CD4-positive, alpha-beta memory T cell (primary cell): ENCODE data around the gene KIF9. TPM values are rescaled to one million over a fixed set of nuclear protein-coding genes. Genes with fewer than 3 reads are reported as not detected.
"Not testable (repeated sequence)": the region's sequence is repeated elsewhere in the genome, so short reads cannot be mapped to it uniquely, and the experiment has no call there.

ENCODE experiments used
- CTCF ChIA-PET: fragments of 350-600 bp; sonication (Branson Sonifier 250); formaldehyde crosslinking; loops from one replicate; lab custom pipeline; 2021; ENCODE audit warnings: inconsistent platforms; ENCODE audit not compliant: partially characterized antibody; lab: Charles Lee
- POLR2A ChIA-PET: fragments of 350-600 bp; sonication (Branson Sonifier 250); formaldehyde crosslinking; loops from one replicate; lab custom pipeline; 2021; ENCODE audit not compliant: partially characterized antibody; lab: Charles Lee
- DNase-seq, 5 donors: peaks; one replicate each; pipeline versions ENCODE4 v3.0.0 to v3.0.0-alpha.2; 2020 to 2022; ENCODE audit warnings: mixed read lengths in 1 of 5
- H3K27ac ChIP-seq: one replicate; pipeline ENCODE4 v1.7.0; 2013; ENCODE audit warnings: low read depth, low read length
- H3K27me3 ChIP-seq: 2 replicates; pipeline ENCODE4 v1.7.0; 2013; ENCODE audit warnings: mild to moderate bottlenecking, low read length, moderate library complexity; ENCODE audit not compliant: insufficient read depth
- H3K36me3 ChIP-seq: 2 replicates; pipeline ENCODE4 v1.7.0; 2013; ENCODE audit warnings: mild to moderate bottlenecking, low read length, moderate library complexity; ENCODE audit not compliant: insufficient read depth
- H3K4me1 ChIP-seq: 2 replicates; pipeline ENCODE4 v1.7.0; 2013; ENCODE audit warnings: mild to moderate bottlenecking, low read length, moderate library complexity; ENCODE audit not compliant: insufficient read depth
- H3K4me3 ChIP-seq, 2 donors: one replicate each; pipeline ENCODE4 v1.7.0; 2013; ENCODE audit warnings: low read length in 2 of 2, mild to moderate bottlenecking in 1 of 2
- H3K9me3 ChIP-seq, 2 donors: one replicate each; pipeline ENCODE4 v1.7.0; 2013; ENCODE audit warnings: low read length in 2 of 2, control low read depth in 1 of 2; ENCODE audit not compliant: control insufficient read depth in 1 of 2
- H3K27ac Mint-ChIP-seq, 7 donors: one replicate each; pipeline ENCODE4 v1.8.0; 2020 to 2021; ENCODE audit warnings: mixed read lengths in 7 of 7, mild to moderate bottlenecking in 6 of 7, inconsistent platforms in 3 of 7, moderate library complexity in 3 of 7
- H3K27me3 Mint-ChIP-seq, 2 donors: one replicate each; pipeline ENCODE4 v1.8.0; 2020 to 2021; ENCODE audit warnings: mixed read lengths in 2 of 2
- H3K36me3 Mint-ChIP-seq, 2 donors: one replicate each; pipeline ENCODE4 v1.8.0; 2020 to 2021; ENCODE audit warnings: mixed read lengths in 2 of 2, inconsistent platforms in 1 of 2, mild to moderate bottlenecking in 1 of 2
- H3K4me1 Mint-ChIP-seq, 4 donors: one replicate each; pipeline ENCODE4 v1.8.0; 2020 to 2021; ENCODE audit warnings: mixed read lengths in 4 of 4, mild to moderate bottlenecking in 1 of 4
- H3K4me3 Mint-ChIP-seq, 8 donors: one replicate each; pipeline ENCODE4 v1.8.0; 2020 to 2021; ENCODE audit warnings: mixed read lengths in 8 of 8, mild to moderate bottlenecking in 7 of 8, moderate library complexity in 6 of 8, inconsistent platforms in 3 of 8
- H3K9me3 Mint-ChIP-seq, 8 donors: one replicate each; pipeline ENCODE4 v1.8.0; 2020 to 2021; ENCODE audit warnings: mixed read lengths in 8 of 8, mild to moderate bottlenecking in 5 of 8, inconsistent platforms in 3 of 8, moderate library complexity in 1 of 8
- intact Hi-C: fragments of 100-400 bp; cut with micrococcal nuclease; formaldehyde crosslinking; loops from one replicate; pipeline ENCODE4 v1.15.1; 2023
- polyA plus RNA-seq, 2 donors: library from polyadenylated mRNA; unstranded; fragments of 300-500 nt; fragmentation: Illumina TruSeq; gene quantifications; one replicate each; pipeline ENCODE4 v1.2.3, GENCODE V29; 2021
- total RNA-seq, 2 experiments: library from RNA; stranded (reverse); gene quantifications; one replicate each; pipeline ENCODE4 v1.2.3, GENCODE V29; 2021

KIF9 gene
- total and polyA plus RNA-seq, 4 experiments from 2014 or later: 2.3 to 4.4 (median 3.5) TPM

DNA sequence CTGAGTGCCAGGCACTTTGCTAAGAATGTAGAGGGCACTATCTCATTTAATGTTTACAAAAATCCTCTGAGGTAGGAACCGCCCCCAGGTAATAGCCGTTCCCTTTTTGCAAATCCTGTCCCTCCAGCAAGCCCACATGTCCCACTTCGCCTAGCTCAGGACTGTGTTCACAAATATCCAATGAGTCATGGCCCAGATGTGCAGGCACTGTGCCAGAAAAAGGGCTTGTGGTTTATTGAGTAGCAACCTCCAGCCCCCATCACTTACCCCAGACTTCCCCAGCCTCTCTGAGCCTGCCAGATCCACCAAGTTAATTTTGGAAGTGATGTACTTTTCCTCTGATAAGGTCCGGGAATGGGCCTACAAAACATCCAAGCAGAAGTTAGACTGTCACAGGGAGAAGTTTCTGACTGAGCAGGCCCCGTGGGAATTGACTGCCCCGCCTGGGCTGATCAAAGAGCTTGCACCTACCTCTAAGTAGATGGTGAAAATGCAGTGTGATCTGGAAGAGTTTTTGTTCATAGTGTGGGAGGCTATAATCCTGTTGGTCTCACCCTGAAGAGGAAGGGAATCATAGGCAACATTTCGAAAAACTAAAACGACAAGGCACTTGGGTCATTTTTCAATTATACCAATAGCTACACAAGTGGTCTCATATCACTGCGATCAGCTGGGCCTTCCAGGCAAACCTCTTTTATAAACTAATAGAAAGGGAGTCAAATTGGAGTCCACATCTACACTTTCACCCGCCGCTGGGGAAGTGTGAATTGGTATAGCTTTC lies 15.7 kb downstream of the KIF9 start:
- DNase-seq: peak in 2 of 5 donors; percentile 9 to 61
- H3K9me3 Mint-ChIP-seq: no peaks in the 10 kb centered on the region
- CTCF ChIA-PET: no interaction called here
- Histone ChIP-seq H3K36me3 (no peaks in the 10 kb centered on the region), H3K27me3 (no peaks in the 10 kb centered on the region), H3K4me1 (peaks cover 6% of the 10 kb centered on the region), H3K9me3 (no peaks in the 10 kb centered on the region), H3K27ac (no peak overlapping the region), H3K4me3 (no peak overlapping the region)
- POLR2A ChIA-PET: interaction anchor here (1.0 kb wide), 1 partner anchor 103 kb away, joined by 5 read pairs; the partner anchor contains the start of gene SETD2
- H3K27me3 Mint-ChIP-seq: no peaks in the 10 kb centered on the region
- peak overlapping the region in 1 of 7 donors; percentile 13 for H3K27ac Mint-ChIP-seq
- intact Hi-C loops: no loop called here
- H3K36me3 Mint-ChIP-seq: no peaks in the 10 kb centered on the region
- H3K4me3 Mint-ChIP-seq: no peak overlapping the region
- peaks cover 0 to 6% (median 4%) of the 10 kb centered on the region in 4 donors for H3K4me1 Mint-ChIP-seq

DNA sequence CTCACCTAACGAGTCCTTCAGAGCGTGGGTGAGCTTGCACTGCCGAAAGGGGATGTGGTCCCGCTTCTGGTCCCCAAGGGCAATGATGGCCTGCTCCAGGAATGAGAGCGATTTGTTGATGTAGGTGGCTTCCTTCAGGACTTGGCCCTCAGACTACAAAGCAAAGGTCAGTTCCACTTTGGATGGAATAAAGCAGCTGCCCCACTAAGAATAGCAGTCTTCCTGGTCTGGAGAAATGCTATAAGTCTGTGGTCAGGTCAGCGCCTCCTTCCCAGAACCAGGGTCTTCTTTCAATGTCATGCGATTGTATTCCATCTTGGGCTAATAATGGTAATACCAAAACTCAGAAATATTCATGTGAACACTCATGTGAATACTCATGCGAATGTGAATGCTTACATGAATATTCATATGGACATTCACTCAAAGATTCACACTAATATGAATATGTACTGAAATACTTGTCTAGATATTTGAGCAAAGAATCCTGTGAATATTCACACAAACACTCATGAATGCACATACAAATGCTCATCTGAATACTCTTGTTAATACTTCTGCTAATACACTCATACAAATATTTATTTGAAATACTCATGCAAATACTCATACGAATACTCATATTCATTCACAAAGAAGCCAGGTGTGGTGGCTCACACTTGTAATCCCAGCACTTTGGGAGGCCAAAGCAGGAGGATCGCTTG lies 16.7 kb downstream of the KIF9 start:
- Histone ChIP-seq H3K36me3 (no peaks in the 10 kb centered on the region), H3K27me3 (no peaks in the 10 kb centered on the region), H3K27ac (no peak overlapping the region), H3K9me3 (no peaks in the 10 kb centered on the region), H3K4me3 (no peak overlapping the region), H3K4me1 (peaks cover 6% of the 10 kb centered on the region)
- Mint-ChIP-seq H3K27ac (peak overlapping the region in 1 of 7 donors; percentile 25), H3K9me3 (no peaks in the 10 kb centered on the region), H3K4me3 (no peak overlapping the region), H3K27me3 (no peaks in the 10 kb centered on the region), H3K4me1 (peaks cover 0 to 6% (median 4%) of the 10 kb centered on the region in 4 donors), H3K36me3 (no peaks in the 10 kb centered on the region)
- POLR2A ChIA-PET: no interaction called here
- CTCF ChIA-PET: no interaction called here
- intact Hi-C loops: no loop called here
- no peak for DNase-seq

DNA sequence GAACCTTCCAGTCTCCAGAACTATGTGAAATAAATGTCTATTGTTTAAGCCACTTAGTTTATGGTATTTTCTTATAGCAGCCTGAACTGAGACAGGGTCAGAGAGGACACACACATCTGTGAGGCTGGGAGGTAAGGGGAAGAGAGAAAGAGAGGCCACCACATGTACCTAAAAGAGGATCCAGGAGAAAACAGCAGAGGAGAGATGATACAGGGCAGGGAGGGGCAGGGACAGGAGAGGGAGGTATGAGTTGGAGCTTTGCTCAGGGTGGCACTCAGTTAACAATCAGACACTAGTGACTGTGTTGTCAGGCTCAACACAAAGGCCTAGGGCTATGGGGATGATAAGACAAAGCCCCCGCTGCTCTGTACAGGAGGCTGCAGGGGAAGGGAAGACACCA lies 17.6 kb downstream of the KIF9 start:
- Histone ChIP-seq H3K9me3 (no peaks in the 10 kb centered on the region), H3K4me1 (peaks cover 6% of the 10 kb centered on the region), H3K4me3 (no peak overlapping the region), H3K27me3 (no peaks in the 10 kb centered on the region), H3K36me3 (no peaks in the 10 kb centered on the region), H3K27ac (no peak overlapping the region)
- Mint-ChIP-seq H3K4me3 (no peak overlapping the region), H3K27me3 (no peaks in the 10 kb centered on the region), H3K27ac (peak overlapping the region in 1 of 7 donors; percentile 41), H3K4me1 (peaks cover 0 to 6% (median 4%) of the 10 kb centered on the region in 4 donors), H3K9me3 (no peaks in the 10 kb centered on the region), H3K36me3 (no peaks in the 10 kb centered on the region)
- ChIA-PET CTCF (no interaction called here), POLR2A (no interaction called here)
- no peak for DNase-seq
- intact Hi-C loops: no loop called here

DNA sequence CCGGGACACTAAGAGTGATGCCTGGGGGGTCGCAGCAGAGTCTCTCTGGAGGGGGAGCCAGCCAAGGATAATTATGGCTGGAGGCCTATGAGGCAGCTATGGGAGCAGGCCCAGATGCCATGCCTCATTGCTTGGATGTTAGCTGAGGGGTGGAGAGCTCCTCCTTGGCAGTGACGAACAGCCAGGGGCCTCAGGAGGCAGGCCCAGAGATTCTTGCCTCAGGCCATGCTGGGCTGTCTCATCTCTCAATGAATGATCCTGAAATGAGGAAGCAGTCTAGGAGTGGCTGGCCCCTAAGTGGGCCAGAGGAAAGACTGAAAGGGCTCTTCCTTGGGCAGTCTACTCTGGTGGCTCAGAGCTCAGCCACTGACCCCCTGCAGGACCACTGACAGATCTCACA lies 21.3 kb downstream of the KIF9 start:
- Mint-ChIP-seq H3K4me1 (no peaks in the 10 kb centered on the region), H3K27me3 (no peaks in the 10 kb centered on the region), H3K9me3 (no peaks in the 10 kb centered on the region), H3K27ac (no peak overlapping the region), H3K4me3 (no peak overlapping the region), H3K36me3 (no peaks in the 10 kb centered on the region)
- DNase-seq: no peak
- intact Hi-C loops: no loop called here
- Histone ChIP-seq H3K4me1 (no peaks in the 10 kb centered on the region), H3K9me3 (no peaks in the 10 kb centered on the region), H3K27me3 (no peaks in the 10 kb centered on the region), H3K27ac (no peak overlapping the region), H3K4me3 (no peak overlapping the region), H3K36me3 (no peaks in the 10 kb centered on the region)
- ChIA-PET POLR2A (interaction anchor here (0.5 kb wide), 1 partner anchor 63 kb away, joined by 4 read pairs; no protein-coding TSS in a partner anchor), CTCF (no interaction called here)

DNA sequence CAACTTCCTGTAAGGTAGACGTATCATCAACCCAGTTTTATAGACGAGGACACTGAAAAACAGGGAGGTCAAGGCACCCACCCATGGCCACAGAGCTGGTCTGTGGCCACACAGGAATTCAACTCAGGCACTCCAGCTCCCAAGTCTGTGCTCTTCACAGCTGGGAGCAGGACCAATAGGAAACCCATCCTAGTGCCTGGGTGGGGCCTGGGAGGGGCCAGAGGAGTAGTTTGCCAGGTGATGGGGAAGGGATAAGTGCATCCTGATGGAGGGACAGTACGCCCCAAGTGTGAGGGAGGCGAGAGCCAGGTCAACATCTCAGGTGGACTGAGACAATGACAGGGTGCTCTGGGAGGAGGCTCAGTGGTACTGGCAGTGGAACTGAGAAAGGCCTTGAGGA lies 22.0 kb downstream of the KIF9 start:
- no peak overlapping the region for H3K4me3 ChIP-seq
- H3K27ac Mint-ChIP-seq: no peak overlapping the region

DNA sequence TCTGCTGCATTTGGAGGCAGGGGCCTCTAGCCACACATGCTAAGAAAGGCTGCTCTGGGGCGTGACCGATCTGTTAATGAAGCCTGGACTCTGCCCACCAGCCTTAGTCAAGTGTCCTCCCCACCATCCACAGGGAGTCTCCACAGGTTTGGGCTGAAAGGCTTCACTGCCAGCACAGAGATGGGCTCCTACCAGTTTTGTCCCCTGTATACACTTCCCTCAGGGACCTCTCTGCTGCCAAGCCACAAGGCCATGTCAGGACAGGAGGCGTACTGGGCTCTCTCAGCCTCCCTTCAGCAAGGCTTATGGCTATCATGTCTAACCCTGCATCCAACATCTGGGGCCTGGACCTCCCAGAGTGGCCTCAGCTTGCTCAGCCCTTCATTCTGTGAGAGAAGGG lies 23.5 kb downstream of the KIF9 start:
- Mint-ChIP-seq H3K27me3 (no peaks in the 10 kb centered on the region), H3K4me1 (no peaks in the 10 kb centered on the region), H3K36me3 (no peaks in the 10 kb centered on the region), H3K4me3 (no peak overlapping the region), H3K9me3 (no peaks in the 10 kb centered on the region), H3K27ac (no peak overlapping the region)
- ChIA-PET POLR2A (no interaction called here), CTCF (no interaction called here)
- intact Hi-C loops: no loop called here
- no peaks in the 10 kb centered on the region for H3K4me1 ChIP-seq
- H3K36me3 ChIP-seq: no peaks in the 10 kb centered on the region
- no peaks in the 10 kb centered on the region for H3K9me3 ChIP-seq
- no peak for DNase-seq
- no peaks in the 10 kb centered on the region for H3K27me3 ChIP-seq
- no peak overlapping the region for H3K4me3 ChIP-seq
- no peak overlapping the region for H3K27ac ChIP-seq

More for the DNA sequence above, 22.0 kb downstream of the KIF9 start:
- ChIA-PET CTCF (no interaction called here), POLR2A (no interaction called here)
- H3K4me1 Mint-ChIP-seq: no peaks in the 10 kb centered on the region
- no peaks in the 10 kb centered on the region for H3K36me3 Mint-ChIP-seq
- no peak overlapping the region for H3K4me3 Mint-ChIP-seq
- DNase-seq: no peak
- H3K9me3 ChIP-seq: no peaks in the 10 kb centered on the region
- no peaks in the 10 kb centered on the region for H3K27me3 ChIP-seq
- no peaks in the 10 kb centered on the region for H3K9me3 Mint-ChIP-seq
- H3K27me3 Mint-ChIP-seq: no peaks in the 10 kb centered on the region
- no peak overlapping the region for H3K27ac ChIP-seq
- intact Hi-C loops: no loop called here
- H3K36me3 ChIP-seq: no peaks in the 10 kb centered on the region
- H3K4me1 ChIP-seq: no peaks in the 10 kb centered on the region

DNA sequence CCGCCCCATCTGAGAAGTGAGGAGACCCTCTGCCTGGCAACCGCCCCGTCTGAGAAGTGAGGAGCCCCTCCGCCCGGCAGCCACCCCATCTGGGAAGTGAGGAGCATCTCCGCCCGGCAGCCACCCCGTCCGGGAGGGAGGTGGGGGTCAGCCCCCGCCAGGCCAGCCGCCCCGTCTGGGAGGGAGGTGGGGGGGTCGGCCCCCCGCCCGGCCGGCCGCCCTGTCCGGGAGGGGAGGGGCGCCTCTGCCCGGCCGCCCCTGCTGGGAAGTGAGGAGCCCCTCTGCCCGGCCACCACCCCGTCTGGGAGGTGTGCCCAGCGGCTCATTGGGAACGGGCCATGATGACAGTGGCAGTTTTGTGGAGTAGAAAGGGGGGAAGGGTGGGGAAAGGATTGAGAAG lies 26.3 kb downstream of the KIF9 start:
- H3K4me3 Mint-ChIP-seq, CTCF ChIA-PET, H3K4me3 ChIP-seq, H3K9me3 ChIP-seq, H3K36me3 ChIP-seq, POLR2A ChIA-PET, H3K9me3 Mint-ChIP-seq, H3K27me3 ChIP-seq, H3K4me1 ChIP-seq, H3K27ac ChIP-seq, H3K36me3 Mint-ChIP-seq, H3K27me3 Mint-ChIP-seq, intact Hi-C loops, H3K4me1 Mint-ChIP-seq, DNase-seq, H3K27ac Mint-ChIP-seq: not testable (repeated sequence)
